AG09319 (cell line): ENCODE measurements around the gene FYB1.
"Not testable (repeated sequence)": the region's sequence is repeated elsewhere in the genome, so short reads cannot be mapped to it uniquely, and the experiment has no call there.

Source experiments
- DNase-seq: peaks from one replicate; pipeline ENCODE4 v3.0.0-alpha.2; 2010; ENCODE audit warnings: low read depth; ENCODE audit errors: extremely low read depth
- CTCF ChIP-seq: IDR thresholded peaks from 2 replicates; pipeline ENCODE4 v1.5.1; 2011; ENCODE audit warnings: low read depth, mild to moderate bottlenecking, inconsistent platforms, low read length, moderate library complexity

The FYB1 gene

DNA sequence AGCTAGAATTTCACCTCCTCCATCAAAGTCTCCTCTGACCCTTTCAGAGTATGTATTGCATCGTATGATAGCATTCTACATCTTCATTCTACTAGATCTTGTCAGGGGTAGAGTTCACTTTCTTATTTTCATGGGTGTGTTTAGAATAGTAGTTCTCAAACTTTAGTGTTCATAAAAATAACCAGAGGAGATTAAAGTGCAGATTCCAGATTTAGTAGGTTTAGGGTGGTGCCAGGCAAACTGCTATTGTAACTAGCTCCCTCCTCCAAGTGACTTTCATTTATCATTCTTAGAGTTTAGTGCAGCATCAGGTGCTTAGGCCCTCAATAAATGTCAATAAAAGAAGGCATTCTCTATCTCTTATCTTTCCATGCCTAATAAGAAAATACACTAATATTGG, 7.2 kb upstream of the FYB1 start:
- no peak for DNase-seq
- TF ChIP-seq CTCF = no peak

DNA sequence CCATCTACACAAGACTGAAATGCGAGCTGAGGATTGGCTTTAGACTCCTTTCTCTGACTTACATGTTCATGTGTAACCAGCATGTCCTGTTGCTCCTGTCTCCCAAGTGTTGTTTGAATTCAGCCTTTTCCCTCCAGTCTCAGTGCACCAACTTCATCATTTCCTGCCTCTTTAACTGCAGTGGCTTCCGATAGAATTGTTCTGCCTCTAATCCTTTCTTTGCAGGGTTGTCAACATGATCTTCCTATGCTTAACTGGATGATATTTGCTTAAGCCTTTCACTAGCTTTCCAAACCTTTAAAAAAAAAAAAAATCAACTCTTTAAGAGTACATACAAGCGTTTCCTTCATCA, 6.7 kb upstream of the FYB1 start:
- TF ChIP-seq CTCF = no peak

DNA sequence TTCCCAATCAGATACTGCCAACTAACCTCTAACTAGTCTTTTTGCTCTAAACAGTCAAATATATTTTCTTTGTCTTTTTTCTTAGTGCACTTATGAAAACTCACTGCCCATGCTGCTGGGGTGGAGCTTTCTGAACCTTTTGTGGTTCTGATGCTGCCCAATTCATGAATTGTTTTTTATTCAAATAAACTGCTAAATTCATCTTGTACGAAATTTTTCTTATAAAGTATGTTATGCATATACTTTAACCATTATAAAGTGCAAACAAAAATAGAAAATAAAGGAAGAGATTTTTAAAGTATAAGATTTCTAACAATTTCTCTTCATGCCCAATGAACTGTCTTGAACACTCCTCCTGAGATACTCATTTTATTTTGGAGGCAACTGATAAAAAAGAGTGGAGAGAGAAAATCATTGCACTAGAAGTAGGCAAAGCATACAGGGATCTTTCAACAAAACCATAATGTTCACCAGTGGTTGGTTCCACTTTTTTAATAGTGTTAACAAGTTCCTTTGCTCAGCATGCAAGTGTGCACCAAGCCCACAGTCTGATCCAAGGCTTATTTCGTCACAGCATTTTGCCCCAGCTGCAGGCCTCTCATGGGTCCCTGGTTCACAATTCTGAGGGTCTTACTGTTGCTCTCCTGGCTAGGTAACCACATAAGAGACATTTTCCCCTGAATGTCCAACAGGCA, 6.2 kb upstream of the FYB1 start:
- no peak for DNase-seq
- no peak for TF ChIP-seq CTCF

More for the DNA sequence above, 6.7 kb upstream of the FYB1 start:
- no peak for DNase-seq

DNA sequence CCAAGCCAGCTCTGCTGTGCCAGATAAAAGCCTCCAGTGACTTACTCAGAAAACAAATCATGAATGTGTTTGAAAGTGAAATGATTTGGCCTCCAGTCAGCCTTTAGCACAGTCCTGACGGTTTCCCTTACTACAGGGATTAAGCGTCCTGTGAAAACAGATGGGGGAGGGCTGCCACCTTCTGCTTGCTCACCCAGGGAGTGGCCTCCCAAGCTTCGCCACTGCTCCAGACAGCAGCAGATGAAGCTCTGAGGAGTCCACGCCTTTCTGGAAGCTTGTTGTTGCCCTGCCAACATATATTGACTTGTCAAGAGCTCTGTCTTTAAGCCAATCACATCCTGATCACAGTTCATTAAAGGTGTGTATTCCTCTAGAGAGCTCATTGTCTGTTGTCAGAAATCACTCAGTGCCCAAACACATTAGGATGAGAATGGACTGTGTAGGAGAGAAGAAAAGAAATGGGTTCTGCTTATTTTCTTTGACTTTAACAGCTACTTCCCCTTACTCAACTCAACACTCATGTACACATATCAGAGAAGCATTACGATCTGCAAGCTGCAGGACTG, 4.9 kb upstream of the FYB1 start:
- no peak for DNase-seq

DNA sequence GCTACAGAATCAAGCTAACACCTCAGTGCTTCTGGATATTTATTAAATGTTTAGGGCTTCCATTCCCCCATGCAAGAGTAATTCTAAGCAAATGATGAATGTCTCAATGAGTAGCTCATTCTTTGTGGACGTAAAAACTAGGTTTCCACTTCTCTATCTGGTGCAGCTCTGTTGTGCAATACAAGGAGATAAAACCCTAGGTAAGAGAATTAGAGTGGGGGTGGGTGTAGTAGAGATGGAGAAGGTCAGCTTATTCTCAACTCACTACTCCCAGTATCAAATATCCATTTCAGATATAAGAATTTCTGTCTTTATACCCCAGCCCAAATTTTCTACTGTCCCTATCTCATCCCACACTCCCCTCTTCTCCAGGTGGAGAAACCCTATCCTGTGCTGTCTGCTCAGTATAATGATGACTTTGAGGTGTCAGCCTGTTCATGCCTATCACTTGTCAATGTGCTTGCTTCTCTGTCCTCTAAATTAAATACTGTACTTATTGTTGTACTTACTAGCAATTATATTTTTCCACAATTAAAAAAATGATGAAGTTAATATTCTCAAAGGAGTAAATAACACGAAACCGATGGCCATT, 4.3 kb upstream of the FYB1 start:
- TF ChIP-seq CTCF = no peak
- DNase-seq = no peak

More for the DNA sequence above, 4.9 kb upstream of the FYB1 start:
- TF ChIP-seq CTCF = no peak

DNA sequence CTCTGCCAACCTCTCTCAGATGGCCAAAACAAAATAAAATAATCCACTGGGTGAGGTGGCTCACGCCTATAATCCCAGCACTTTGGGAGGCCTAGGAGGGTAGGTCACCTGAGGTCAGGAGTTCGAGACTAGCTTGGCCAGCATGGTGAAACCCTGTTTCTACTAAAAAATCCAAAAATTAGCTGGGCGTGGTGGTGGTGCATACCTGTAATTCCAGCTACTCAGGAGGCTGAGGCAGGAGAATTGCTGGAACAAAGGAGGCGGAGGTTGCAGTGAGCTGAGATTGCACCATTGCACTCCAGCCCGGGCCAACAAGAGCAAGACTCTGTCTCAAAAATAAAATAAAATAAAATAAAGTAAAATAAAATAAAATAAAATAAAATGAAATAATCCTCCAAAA, 2.3 kb upstream of the FYB1 start:
- DNase-seq = not testable (repeated sequence)

DNA sequence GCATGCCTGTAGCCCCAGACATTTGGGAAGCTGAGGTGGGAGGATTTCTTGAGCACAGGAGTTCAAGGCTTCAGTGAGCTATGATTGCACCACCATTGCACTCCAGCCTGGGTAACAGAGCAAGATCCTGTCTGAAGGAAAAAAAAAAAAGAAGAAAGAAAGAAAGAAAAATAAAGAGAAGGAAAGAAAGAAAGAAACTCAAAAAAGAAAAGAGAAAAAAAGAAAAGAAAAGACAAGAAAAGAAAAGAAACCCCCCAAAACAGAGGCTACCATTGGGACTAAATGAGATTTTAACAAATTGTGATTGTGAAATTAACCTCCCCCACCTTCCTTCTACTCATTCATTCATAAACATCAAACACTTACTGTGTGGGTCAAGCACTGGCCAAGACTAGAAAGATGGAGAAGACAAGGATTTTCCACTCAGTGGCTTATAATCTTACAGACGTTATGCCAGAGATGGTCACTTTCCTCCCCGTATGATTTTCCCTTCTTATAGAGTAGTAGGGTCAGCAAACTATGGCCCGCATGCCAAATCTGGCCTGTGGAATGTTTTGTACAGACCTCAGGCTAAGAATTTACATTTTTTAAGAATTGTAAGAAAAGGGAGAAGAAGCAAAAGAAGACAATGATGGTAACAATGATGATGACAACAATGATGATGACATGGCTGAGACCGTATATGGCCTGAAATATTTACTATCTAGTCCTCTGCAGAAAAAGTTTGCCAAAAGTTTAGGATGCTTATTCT, 1.1 kb upstream of the FYB1 start:
- TF ChIP-seq CTCF = no peak
- DNase-seq = no peak
